Endothelial cell of umbilical vein (primary cell): ENCODE measurements around the gene M1AP. TPM values are rescaled to one million over a fixed set of nuclear protein-coding genes. Genes with fewer than 3 reads are reported as not detected.

ENCODE experiments used
- BruUV-seq: library from RNA; stranded (reverse); fragments of 400-500 nt; replicated peaks from 2 replicates; lab custom pipeline; 2021; lab: Mats Ljungman, UMichigan
- CTCF ChIA-PET: fragments of 300-600, 350-600 bp; sonication (Branson Sonifier 250); formaldehyde crosslinking; loops from one replicate; lab custom pipeline; 2021; ENCODE audit warnings: antibody characterized with exemption, inconsistent platforms; lab: Charles Lee
- POLR2A ChIA-PET: fragments of 300-600, 350-600 bp; sonication (Branson Sonifier 250); formaldehyde crosslinking; loops from one replicate; lab custom pipeline; 2021; ENCODE audit warnings: antibody characterized with exemption, inconsistent platforms; lab: Charles Lee
- DNase-seq: peaks from one replicate; pipeline ENCODE4 v3.0.0-alpha.2; 2011; ENCODE audit warnings: low read depth, low spot score
- FAIRE-seq: peaks from 2 replicates; lab custom pipeline; 2011; peaks lifted over from hg19 to GRCh38; lab: Jason Lieb, UNC
- H2AFZ ChIP-seq: 2 replicates; pipeline ENCODE4 v1.6.0; 2012; ENCODE audit warnings: low read depth, low read length, control low read depth, inconsistent platforms
- H3K27ac ChIP-seq: 2 replicates; pipeline ENCODE4 v1.5.1; 2011; ENCODE audit warnings: low read depth, mild to moderate bottlenecking, control low read depth, low read length, moderate library complexity; ENCODE audit not compliant: insufficient read depth
- H3K27me3 ChIP-seq, 2 experiments: 2 replicates each; pipeline versions ENCODE4 v1.6.0 to v1.6.1; 2011; ENCODE audit warnings: low read length in 2 of 2, mixed read lengths in 1 of 2; ENCODE audit not compliant: control insufficient read depth in 2 of 2, insufficient read depth in 2 of 2
- H3K36me3 ChIP-seq, 2 experiments: 2 replicates in 1 of 2; 3 replicates in 1 of 2; pipeline ENCODE4 v1.5.1; 2011; ENCODE audit warnings: low read length in 2 of 2, mild to moderate bottlenecking in 1 of 2, moderate library complexity in 1 of 2; ENCODE audit not compliant: control insufficient read depth in 2 of 2, insufficient read depth in 2 of 2; ENCODE audit errors: extremely low read depth in 1 of 2
- H3K4me1 ChIP-seq: 3 replicates; pipeline ENCODE4 v1.5.1; 2011; ENCODE audit warnings: mild to moderate bottlenecking, low read length; ENCODE audit not compliant: control insufficient read depth, insufficient read depth; ENCODE audit errors: extremely low read depth
- H3K4me2 ChIP-seq: 2 replicates; pipeline ENCODE4 v1.6.1; 2011; ENCODE audit warnings: low read length, control low read depth, mixed read lengths; ENCODE audit not compliant: insufficient read depth
- H3K4me3 ChIP-seq, 3 experiments: fragments of 200-600 bp in 1 of 3; sonication (generic), shearing (Covaris generic) in 1 of 3; replicated peaks in 1 of 3; 2 replicates each; pipeline ENCODE4 v1.5.1; 2011 to 2016; ENCODE audit warnings: control low read depth in 3 of 3, low read length in 3 of 3, mild to moderate bottlenecking in 2 of 3, inconsistent platforms in 1 of 3, low read depth in 1 of 3, moderate library complexity in 1 of 3; ENCODE audit not compliant: insufficient read depth in 1 of 3
- H3K79me2 ChIP-seq: 2 replicates; pipeline ENCODE4 v1.6.0; 2012; ENCODE audit warnings: low read length, inconsistent platforms; ENCODE audit not compliant: control insufficient read depth, insufficient read depth
- H3K9ac ChIP-seq: replicated peaks from 2 replicates; pipeline ENCODE3; 2011; ENCODE audit warnings: low read length, control low read depth; ENCODE audit not compliant: insufficient read depth; ENCODE audit errors: extremely low read depth
- H3K9me1 ChIP-seq: replicated peaks from 3 replicates; pipeline ENCODE4 v1.6.0; 2011; ENCODE audit warnings: mild to moderate bottlenecking, low read length; ENCODE audit not compliant: control insufficient read depth, insufficient read depth; ENCODE audit errors: extremely low read depth
- H3K9me3 ChIP-seq: replicated peaks from 2 replicates; pipeline ENCODE4 v1.5.1; 2012; ENCODE audit warnings: low read length, inconsistent platforms; ENCODE audit not compliant: control insufficient read depth, insufficient read depth
- H4K20me1 ChIP-seq: replicated peaks from 2 replicates; pipeline ENCODE3; 2011; ENCODE audit warnings: mild to moderate bottlenecking, low read length; ENCODE audit not compliant: control insufficient read depth, insufficient read depth; ENCODE audit errors: extremely low read depth
- CTCF ChIP-seq, 2 donors: IDR thresholded peaks; 1 replicate in 1 of 2; 2 replicates in 1 of 2; pipeline ENCODE4 v1.5.1; 2011; ENCODE audit warnings: low read length in 2 of 2, mild to moderate bottlenecking in 2 of 2, moderate library complexity in 2 of 2, control low read depth in 1 of 2, inconsistent platforms in 1 of 2, low read depth in 1 of 2; ENCODE audit not compliant: insufficient read depth in 1 of 2; ENCODE audit errors: extremely low read depth in 1 of 2
- EZH2 ChIP-seq: IDR thresholded peaks from 2 replicates; pipeline ENCODE4 v1.6.1; 2012; ENCODE audit warnings: borderline replicate concordance, low read depth, mild to moderate bottlenecking, moderate library complexity, low read length, inconsistent platforms; ENCODE audit not compliant: severe bottlenecking
- FOS ChIP-seq: IDR thresholded peaks from 2 replicates; pipeline ENCODE4 v1.6.1; 2011; ENCODE audit warnings: mild to moderate bottlenecking, low read length, moderate library complexity, borderline replicate concordance; ENCODE audit not compliant: insufficient read depth
- GATA2 ChIP-seq: IDR thresholded peaks from 2 replicates; pipeline ENCODE4 v1.7.0; 2011; ENCODE audit warnings: low read depth, mild to moderate bottlenecking, moderate library complexity, mixed read lengths, low read length; ENCODE audit not compliant: insufficient read length, insufficient read depth
- JUN ChIP-seq: IDR thresholded peaks from 2 replicates; pipeline ENCODE4 v1.6.1; 2011; ENCODE audit warnings: borderline replicate concordance, low read depth; ENCODE audit not compliant: insufficient read length, insufficient read depth
- MAX ChIP-seq: IDR thresholded peaks from 2 replicates; pipeline ENCODE4 v1.6.1; 2011; ENCODE audit not compliant: insufficient read depth, insufficient read length
- MYC ChIP-seq: IDR thresholded peaks from one replicate; pipeline ENCODE4 v1.6.1; 2011; ENCODE audit warnings: mild to moderate bottlenecking, low read depth, low read length
- POLR2A ChIP-seq: IDR thresholded peaks from 2 replicates; pipeline ENCODE4 v1.6.1; 2012; ENCODE audit warnings: low read depth, mild to moderate bottlenecking, control low read depth, low read length
- POLR2AphosphoS5 ChIP-seq: IDR thresholded peaks from 2 replicates; pipeline ENCODE4 v1.6.1; 2012; ENCODE audit warnings: low read depth, mild to moderate bottlenecking, control low read depth, low read length, moderate library complexity; ENCODE audit not compliant: insufficient read depth
- dilution Hi-C: fragments of 300-500 bp; cut with MboI; formaldehyde crosslinking; loops from one replicate; pipeline ENCODE4 v1.15.0; 2019; ENCODE audit warnings: low sequenced_read_pairs; ENCODE audit not compliant: extremely low pct_ligation_motif_present
- intact Hi-C: fragments of 100-400 bp; cut with micrococcal nuclease; formaldehyde crosslinking; loops from one replicate; pipeline ENCODE4 v1.10.0; 2022
- polyA plus RNA-seq, 4 experiments: library from polyadenylated mRNA; depleted of rRNA in 3 of 4; stranded (reverse) in 3 of 4; unstranded in 1 of 4; fragments of >200 nt; gene quantifications; 2 replicates each; pipeline versions ENCODE4 v1.2.1 to v1.2.3, GENCODE V29; 2011 to 2012; ENCODE audit warnings: missing spikeins in 1 of 4
- total RNA-seq: library from RNA; stranded (reverse); gene quantifications from 2 replicates; pipeline ENCODE4 v1.2.3, GENCODE V29; 2021

M1AP gene
- total and polyA plus RNA-seq, 2 donors (not counting 3 experiments of a cell fraction or from before 2014, with no cell fraction given) = 0.04 TPM; not detected in 1

- H3K9me3 ChIP-seq = no peaks in the 10 kb centered on the region
- H3K27me3 ChIP-seq = no peaks in the 10 kb centered on the region
- CTCF ChIA-PET = interaction anchor here (0.6 to 0.9 kb wide), 2 partner anchors 16 to 24 kb away, joined by 3 read pairs; no protein-coding TSS in a partner anchor
- H2AFZ ChIP-seq = no peak overlapping the region
- no TSS peak for BruUV-seq
- TF ChIP-seq GATA2 (no peak), POLR2A (no peak), MAX (no peak), EZH2 (no peak), POLR2AphosphoS5 (no peak), FOS (no peak), JUN (no peak), MYC (no peak), CTCF (IDR thresholded peaks at IDR 0.05; ENCODE audit: extremely low read depth in 1 of 2, insufficient read depth in 1 of 2, low read depth in 1 of 2, low read length in 2 of 2) (no peak)
- H4K20me1 ChIP-seq = no peaks in the 10 kb centered on the region
- no peak overlapping the region for H3K27ac ChIP-seq
- H3K4me3 ChIP-seq = no peak overlapping the region
- POLR2A ChIA-PET = no interaction called here
- DNase-seq = no peak
- H3K36me3 ChIP-seq = no peaks in the 10 kb centered on the region
- H3K4me1 ChIP-seq = no peaks in the 10 kb centered on the region
- H3K4me2 ChIP-seq = no peak overlapping the region
- FAIRE-seq = no peak
- dilution Hi-C loops (no loop called here), intact Hi-C loops (no loop called here)
- no peaks in the 10 kb centered on the region for H3K9me1 ChIP-seq
- H3K9ac ChIP-seq = no peak overlapping the region
- H3K79me2 ChIP-seq = no peaks in the 10 kb centered on the region
Measured at GRCh38 chr2:74675090-74675489, 27.0 kb upstream of the M1AP start.
